Kidney epithelial cell (primary cell): ENCODE data around the gene BBS9. TPM values are rescaled to one million over a fixed set of nuclear protein-coding genes. Genes with fewer than 3 reads are reported as not detected.

Experiments
- DNase-seq: peaks from one replicate; pipeline ENCODE4 v3.0.0-alpha.2; 2010; ENCODE audit warnings: low read depth
- H3K27me3 ChIP-seq: 2 replicates; pipeline ENCODE4 v1.6.0; 2011; ENCODE audit warnings: low read length; ENCODE audit not compliant: control insufficient read depth, insufficient read depth
- H3K36me3 ChIP-seq: 2 replicates; pipeline ENCODE4 v1.5.1; 2011; ENCODE audit warnings: low read length; ENCODE audit not compliant: control insufficient read depth, insufficient read depth
- H3K4me3 ChIP-seq: 2 replicates; pipeline ENCODE4 v1.5.1; 2011; ENCODE audit warnings: low read depth, mild to moderate bottlenecking, control low read depth, low read length
- CTCF ChIP-seq: IDR thresholded peaks from 2 replicates; pipeline ENCODE4 v1.5.1; 2011; ENCODE audit warnings: mild to moderate bottlenecking, moderate library complexity, low read length, control low read depth, inconsistent platforms; ENCODE audit not compliant: insufficient read depth, poor library complexity, severe bottlenecking
- total RNA-seq: library from RNA; depleted of rRNA; stranded (reverse); fragments of >200 nt; gene quantifications from 2 replicates; pipeline ENCODE4 v1.2.3, GENCODE V29; 2015

Gene BBS9
- total RNA-seq, 1 donor from 2014 or later: 20.4 TPM

GRCh38 chr7:33601101-33601500 lies 471.7 kb downstream of the BBS9 start:
- no peak overlapping the region for H3K4me3 ChIP-seq
- H3K36me3 ChIP-seq: no peaks in the 10 kb centered on the region
- H3K27me3 ChIP-seq: no peaks in the 10 kb centered on the region
- TF ChIP-seq CTCF: no peak
- DNase-seq: no peak

- TF ChIP-seq CTCF: no peak
- H3K36me3 ChIP-seq: no peaks in the 10 kb centered on the region
- no peaks in the 10 kb centered on the region for H3K27me3 ChIP-seq
- DNase-seq: no peak
- H3K4me3 ChIP-seq: no peak overlapping the region
Observed at GRCh38 chr7:33601884-33602283, 472.5 kb downstream of the BBS9 start.

GRCh38 chr7:33604056-33604455 lies 474.7 kb downstream of the BBS9 start:
- no peaks in the 10 kb centered on the region for H3K27me3 ChIP-seq
- no peaks in the 10 kb centered on the region for H3K36me3 ChIP-seq
- no peak for TF ChIP-seq CTCF
- no peak overlapping the region for H3K4me3 ChIP-seq
- DNase-seq: no peak

- TF ChIP-seq CTCF: no peak
- Histone ChIP-seq H3K36me3 (no peaks in the 10 kb centered on the region), H3K4me3 (no peak overlapping the region), H3K27me3 (no peaks in the 10 kb centered on the region)
- DNase-seq: no peak
Observed at GRCh38 chr7:33610918-33611317, 481.6 kb downstream of the BBS9 start.

GRCh38 chr7:33612442-33612841 lies 483.1 kb downstream of the BBS9 start:
- TF ChIP-seq CTCF: no peak
- Histone ChIP-seq H3K27me3 (no peaks in the 10 kb centered on the region), H3K36me3 (no peaks in the 10 kb centered on the region), H3K4me3 (no peak overlapping the region)
- no peak for DNase-seq

- Histone ChIP-seq H3K27me3 (no peaks in the 10 kb centered on the region), H3K36me3 (no peaks in the 10 kb centered on the region), H3K4me3 (no peak overlapping the region)
- no peak for TF ChIP-seq CTCF
- DNase-seq: no peak
Observed at GRCh38 chr7:33614357-33615117, 485.2 kb downstream of the BBS9 start.
